Peyer's patch (tissue), 4 donors: Measurements from ENCODE around the gene RHBDD3.
"Not testable (repeated sequence)": the region's sequence is repeated elsewhere in the genome, so short reads cannot be mapped to it uniquely, and the experiment has no call there.

Source experiments
- POLR2A ChIP-seq, 2 donors: fragments of 450-650 bp; IDR thresholded peaks; one replicate each; pipeline ENCODE4 v1.5.1; 2017; ENCODE audit warnings: antibody characterized with exemption in 2 of 2, mild to moderate bottlenecking in 2 of 2, moderate library complexity in 2 of 2
- TF ChIP-seq, protein P1 (sequence below), 6 experiments: fragments of 450-650 bp in 4 of 6; fragments of 200-600 bp in 2 of 6; sonication (generic) in 1 of 6; IDR thresholded peaks; one replicate each; pipeline ENCODE4 v1.5.1; 2017 to 2019; ENCODE audit warnings: antibody characterized with exemption in 6 of 6, mild to moderate bottlenecking in 3 of 6, moderate library complexity in 1 of 6

DNA sequence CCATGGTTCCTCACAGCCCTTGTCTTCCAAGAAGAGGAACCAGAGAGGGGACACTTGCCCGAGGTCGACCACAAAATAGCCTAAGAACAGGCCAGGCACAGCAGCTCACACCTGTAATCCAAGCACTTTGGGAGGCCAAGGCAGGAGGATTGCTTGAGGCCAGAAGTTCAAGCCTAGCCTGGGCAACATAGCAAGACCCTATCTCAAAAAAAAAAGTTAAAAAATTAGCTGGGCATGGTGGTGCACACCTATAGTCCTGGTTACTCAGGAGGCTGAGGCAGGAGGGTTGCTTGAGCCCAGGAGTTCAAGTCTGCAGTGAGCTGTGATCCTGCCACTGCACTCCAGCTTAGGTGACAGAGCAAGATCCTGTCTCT lies 48.4 kb downstream of the RHBDD3 start:
- TF ChIP-seq, protein P1, sequence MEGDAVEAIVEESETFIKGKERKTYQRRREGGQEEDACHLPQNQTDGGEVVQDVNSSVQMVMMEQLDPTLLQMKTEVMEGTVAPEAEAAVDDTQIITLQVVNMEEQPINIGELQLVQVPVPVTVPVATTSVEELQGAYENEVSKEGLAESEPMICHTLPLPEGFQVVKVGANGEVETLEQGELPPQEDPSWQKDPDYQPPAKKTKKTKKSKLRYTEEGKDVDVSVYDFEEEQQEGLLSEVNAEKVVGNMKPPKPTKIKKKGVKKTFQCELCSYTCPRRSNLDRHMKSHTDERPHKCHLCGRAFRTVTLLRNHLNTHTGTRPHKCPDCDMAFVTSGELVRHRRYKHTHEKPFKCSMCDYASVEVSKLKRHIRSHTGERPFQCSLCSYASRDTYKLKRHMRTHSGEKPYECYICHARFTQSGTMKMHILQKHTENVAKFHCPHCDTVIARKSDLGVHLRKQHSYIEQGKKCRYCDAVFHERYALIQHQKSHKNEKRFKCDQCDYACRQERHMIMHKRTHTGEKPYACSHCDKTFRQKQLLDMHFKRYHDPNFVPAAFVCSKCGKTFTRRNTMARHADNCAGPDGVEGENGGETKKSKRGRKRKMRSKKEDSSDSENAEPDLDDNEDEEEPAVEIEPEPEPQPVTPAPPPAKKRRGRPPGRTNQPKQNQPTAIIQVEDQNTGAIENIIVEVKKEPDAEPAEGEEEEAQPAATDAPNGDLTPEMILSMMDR (IDR thresholded peaks at IDR 0.05): not testable (repeated sequence)
- TF ChIP-seq POLR2A (IDR thresholded peaks at IDR 0.05): not testable (repeated sequence)
